Stimulated activated CD8-positive, alpha-beta memory T cell treated with anti-CD3 and anti-CD28 coated beads, Interleukin-15, amount 100 ng/mL, for 48 hours (primary cell): Measurements from ENCODE around the gene NEGR1.

ENCODE experiments used
- DNase-seq, 2 donors: peaks; one replicate each; pipeline ENCODE4 v3.0.0-alpha.2; 2020; ENCODE audit warnings: low read depth in 2 of 2

Gene NEGR1

DNA sequence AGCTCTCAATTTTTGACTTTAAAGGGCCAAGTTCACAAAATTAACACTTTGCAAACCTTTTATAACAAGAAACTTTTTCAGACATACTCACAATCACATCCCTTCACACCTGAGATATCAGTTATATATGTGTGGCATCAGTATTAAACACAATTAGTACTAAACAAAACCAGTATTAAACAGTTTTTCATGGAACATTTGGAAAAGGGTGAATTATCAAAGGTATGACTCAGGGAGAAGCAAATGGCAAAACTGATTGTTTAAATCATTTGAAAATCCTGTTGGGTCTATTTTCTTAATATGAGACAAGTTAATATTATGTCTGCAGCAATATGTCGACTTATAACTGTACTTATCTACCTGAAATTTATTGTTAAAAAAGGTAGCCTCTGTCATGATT is 587.3 kb downstream of the NEGR1 start:
- no peak for DNase-seq

DNA sequence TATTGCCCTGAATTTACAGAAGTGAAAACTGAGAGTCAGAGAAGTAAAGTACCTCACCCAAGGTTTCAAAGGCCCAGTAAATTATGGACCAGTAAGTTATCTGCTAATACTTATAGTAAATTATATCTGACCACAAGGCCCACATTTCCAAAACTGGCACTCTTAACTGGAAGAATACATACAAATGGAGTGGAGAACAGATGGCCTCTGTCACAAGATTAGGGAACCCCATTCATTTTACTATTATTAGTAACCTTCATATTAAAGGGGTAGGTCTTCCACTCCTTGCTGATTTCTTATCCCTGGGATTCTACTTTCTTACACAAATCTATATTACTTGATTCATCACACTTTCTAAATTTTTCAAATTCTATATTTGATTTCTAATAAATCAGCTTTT is 588.8 kb downstream of the NEGR1 start:
- DNase-seq = no peak

- DNase-seq = no peak
Observed at GRCh38 chr1:71689635-71690034, 592.7 kb downstream of the NEGR1 start.

DNA sequence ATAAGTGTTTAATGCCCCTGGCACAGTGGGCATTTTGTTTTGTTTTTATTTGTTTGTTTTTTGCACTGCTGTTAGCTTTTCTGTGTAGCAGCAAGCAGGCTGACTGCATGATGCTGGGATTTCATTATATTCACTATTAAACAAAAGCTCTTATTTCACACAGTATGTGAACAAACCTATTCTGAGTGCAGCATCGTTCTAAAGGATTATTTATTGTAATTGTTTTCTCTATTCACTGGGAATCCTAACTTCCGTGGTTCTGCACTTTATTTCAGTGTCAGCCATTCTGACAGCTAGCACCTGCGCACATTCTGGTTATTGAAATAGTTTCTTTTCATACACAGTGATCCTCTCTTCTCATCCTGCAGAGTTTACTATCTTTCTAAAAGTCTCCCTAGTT is 595.0 kb downstream of the NEGR1 start:
- DNase-seq = no peak

- no peak for DNase-seq
Observed at GRCh38 chr1:71676979-71677925, 605.1 kb downstream of the NEGR1 start.

DNA sequence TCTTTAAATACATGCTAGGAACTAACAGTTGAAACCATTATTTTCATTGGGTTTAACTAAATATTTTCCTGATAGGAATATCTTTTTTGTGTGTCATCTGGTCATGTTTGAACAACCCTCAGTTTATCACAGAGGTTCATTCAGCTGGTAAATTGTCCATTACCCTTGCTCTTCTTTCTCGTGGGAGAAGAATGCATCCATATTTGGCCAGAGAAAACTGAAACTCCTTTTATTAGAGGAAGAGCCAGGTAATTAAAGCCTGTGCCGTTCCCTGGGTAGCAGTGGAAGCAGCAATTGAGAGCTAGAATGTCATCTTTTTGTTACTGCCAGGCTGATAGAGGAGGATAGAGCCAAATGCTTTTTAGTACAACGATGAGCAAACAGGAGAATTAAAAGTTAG is 614.3 kb downstream of the NEGR1 start:
- no peak for DNase-seq

GRCh38 chr1:71667216-71667615 is 615.1 kb downstream of the NEGR1 start:
- DNase-seq = no peak

DNA sequence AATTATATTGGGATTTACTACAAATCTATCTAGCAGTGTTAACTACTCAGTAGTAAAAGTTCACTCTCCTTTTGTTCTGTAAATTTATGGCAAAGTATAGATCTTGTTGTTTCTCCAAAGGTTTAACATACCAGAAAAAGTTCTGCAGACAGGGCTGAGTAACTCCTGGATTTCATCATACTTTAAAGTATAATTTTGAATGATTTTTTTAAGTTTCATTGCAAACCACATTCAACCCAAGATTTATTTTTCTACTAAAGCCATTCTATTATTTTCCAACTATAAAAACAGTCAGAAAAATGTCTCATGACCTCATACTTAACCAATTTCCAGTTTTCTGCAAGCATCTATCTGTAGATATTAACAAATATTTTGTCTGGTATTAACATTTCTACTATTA is 615.7 kb downstream of the NEGR1 start:
- no peak for DNase-seq

GRCh38 chr1:71660411-71660810 is 621.9 kb downstream of the NEGR1 start:
- no peak for DNase-seq

DNA sequence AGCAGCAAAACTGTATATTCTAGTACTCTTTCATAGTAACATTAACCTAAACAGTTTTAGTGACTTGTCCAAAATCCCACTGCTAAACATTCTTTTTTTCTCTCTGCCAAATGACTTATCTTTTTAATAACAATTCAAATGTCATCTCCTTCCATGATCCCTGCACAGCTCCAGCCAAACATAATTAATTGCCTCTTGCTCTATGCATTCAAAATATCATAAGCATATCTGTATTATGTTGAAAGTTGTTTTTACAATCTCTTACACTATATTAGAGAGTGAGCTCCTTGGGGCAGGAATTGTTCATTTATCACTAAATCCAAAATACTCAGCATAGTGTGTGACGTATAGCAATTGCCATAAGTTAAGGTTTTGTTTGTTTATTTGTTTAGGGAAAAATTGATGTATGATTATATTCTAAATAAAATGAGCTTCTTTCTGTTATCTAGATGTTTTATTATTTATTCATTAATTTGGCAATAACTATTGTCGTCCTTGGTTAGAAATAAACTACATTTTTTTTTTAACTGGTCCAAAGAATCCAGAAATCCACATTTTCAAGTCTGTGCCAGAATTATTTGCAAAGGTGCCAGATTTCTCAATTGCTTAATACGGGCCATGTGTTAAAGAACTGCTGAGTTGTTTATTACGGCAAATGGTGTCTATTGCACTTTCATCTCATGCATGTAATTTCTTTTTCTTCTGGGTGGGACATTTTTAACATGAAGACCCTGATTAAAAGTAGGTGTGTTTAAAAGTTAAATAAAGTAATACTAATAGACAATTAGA is 624.3 kb downstream of the NEGR1 start:
- DNase-seq = no peak

GRCh38 chr1:71656902-71657301 is 625.4 kb downstream of the NEGR1 start:
- no peak for DNase-seq

DNA sequence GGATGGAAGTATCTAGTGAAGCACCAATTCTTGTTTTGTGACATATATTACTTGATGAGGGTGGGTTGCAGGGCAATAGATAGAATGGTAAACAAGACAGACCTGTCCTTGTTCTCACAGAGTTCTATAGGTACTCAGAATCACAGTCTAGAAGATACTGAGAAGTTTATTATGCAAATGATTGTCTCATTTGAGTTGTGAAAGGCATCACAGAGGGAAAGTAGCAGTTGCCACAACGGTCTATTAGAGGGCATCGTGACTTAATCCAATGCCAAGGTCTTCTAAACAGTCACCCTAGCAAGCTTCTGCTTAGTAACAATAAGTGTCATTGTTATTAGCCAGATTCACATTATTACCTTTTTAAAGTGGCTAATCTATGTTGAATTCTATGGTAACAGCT is 626.7 kb downstream of the NEGR1 start:
- DNase-seq = no peak

DNA sequence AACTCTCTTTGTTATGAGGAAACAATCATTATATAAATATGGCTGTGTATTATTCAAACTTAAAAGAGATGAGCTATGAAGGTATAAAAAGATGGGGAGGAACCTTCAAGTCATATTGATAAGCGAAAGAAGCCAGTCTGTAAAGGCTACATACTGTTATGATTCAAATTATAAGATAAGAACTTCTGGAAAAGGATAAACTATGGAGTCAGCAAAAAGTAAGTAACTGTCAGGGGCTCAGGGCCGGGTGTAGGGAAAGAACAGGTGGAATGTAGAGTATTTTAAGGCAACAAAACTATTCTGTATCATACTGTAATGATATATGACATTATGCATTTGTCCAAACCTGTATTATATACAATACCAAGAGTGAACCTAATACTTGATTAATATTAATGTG is 628.4 kb downstream of the NEGR1 start:
- no peak for DNase-seq

DNA sequence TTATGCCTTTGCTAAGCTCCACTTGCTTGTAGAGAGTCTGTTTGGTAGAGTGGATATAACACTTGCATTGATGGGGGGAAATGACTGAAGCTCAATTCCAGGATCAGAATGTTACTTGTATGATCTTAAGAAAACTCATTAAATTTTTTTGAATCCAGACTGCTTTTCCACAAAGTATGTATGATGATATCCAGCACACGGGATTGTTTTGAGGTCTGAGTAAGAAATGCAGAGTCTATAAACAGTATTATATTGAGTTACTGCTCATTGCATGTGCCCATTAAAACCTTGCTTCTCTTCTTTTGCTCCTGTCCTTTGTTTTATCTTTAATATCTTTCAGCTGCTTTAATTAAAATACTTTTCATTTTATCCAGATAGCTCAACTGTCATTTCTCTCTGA is 631.1 kb downstream of the NEGR1 start:
- DNase-seq = no peak

GRCh38 chr1:71650119-71650518 is 632.2 kb downstream of the NEGR1 start:
- DNase-seq = no peak

DNA sequence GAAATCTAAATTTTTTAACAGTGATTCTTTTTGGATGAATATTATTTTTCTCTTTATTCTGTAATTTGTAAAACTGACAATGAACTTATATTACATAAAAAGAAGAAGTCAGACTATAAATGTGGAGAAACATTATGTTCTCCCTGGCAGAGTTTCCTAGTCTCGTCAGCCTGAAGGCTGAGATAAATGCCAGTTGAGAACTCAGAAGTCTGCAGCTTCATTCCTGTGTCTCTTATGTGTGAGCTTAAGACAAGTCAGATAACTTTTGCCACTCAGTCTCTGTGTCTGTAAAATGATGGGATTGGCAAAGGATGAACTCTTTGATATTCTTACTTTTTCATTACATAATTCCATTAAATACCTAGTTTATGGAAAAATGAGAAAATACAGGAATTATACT is 632.7 kb downstream of the NEGR1 start:
- no peak for DNase-seq

GRCh38 chr1:71647513-71648300 is 634.6 kb downstream of the NEGR1 start:
- no peak for DNase-seq

- DNase-seq = no peak
Observed at GRCh38 chr1:71645015-71645414, 637.3 kb downstream of the NEGR1 start.

DNA sequence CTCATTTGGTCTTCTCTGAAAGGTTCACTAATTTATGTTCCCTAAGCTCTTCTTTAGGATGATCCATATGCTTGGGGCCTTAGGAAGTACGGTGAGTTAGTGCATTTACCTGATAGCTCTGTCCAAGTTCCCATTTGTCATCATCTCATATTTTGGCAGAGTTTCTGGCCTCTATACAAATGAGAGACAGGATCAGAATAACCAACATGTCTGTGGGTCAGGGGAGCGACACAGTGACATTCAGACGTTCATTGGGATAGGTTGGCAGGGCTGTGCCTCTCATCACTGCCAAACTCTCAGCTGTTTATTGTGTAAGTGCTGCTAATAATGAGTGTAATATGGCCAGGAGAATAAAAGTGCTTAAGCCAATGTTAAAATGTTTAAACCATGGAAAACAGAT is 640.4 kb downstream of the NEGR1 start:
- DNase-seq = no peak

DNA sequence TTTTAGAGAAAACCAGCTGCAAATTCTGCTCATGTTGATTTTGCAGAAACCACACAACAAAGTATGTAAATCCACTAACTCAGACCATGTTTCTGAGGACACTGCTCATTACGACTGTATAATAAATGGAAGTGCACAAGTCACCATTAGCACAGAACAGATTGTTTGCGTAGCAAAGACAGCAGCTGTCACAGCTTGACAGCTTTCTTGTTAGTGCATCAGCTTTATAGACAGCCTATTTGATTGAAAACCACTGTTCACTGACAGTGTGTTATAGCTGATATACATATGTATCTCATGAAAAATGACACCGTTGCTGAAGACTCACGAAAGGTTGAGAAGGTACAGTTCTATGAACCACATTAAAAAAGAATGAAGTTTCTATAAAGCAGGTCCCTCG is 641.3 kb downstream of the NEGR1 start:
- no peak for DNase-seq

DNA sequence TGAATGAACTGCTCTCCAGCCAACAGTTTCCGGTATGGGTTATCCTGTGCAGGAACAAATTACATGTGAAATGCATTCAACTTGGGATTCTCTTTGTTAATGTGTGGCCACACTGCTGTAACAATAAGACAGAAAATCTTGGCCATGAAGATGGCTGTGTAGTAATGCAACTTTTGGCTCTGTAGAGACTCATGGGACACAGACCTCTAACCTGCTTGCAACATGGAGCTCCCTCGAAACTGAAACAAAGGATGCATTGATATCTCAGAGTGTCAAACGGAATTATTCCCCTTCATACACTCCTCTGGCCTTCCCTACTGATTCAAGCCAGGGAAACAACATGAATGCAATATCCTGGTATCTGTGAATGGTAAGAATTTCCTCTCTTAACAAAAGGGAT is 642.2 kb downstream of the NEGR1 start:
- no peak for DNase-seq

- DNase-seq = no peak
Observed at GRCh38 chr1:71638081-71638766, 644.1 kb downstream of the NEGR1 start.
